GM12892 (cell line): ENCODE results near the gene ZFAND2A.

Experiments used
- POLR2A ChIP-seq: IDR thresholded peaks from 2 replicates; pipeline ENCODE4 v1.6.1; 2011; ENCODE audit warnings: low read depth, low read length, control low read depth
- POLR2AphosphoS5 ChIP-seq: IDR thresholded peaks from 2 replicates; pipeline ENCODE4 v1.6.1; 2011; ENCODE audit warnings: low read depth, low read length, control low read depth
- TAF1 ChIP-seq: IDR thresholded peaks from 2 replicates; pipeline ENCODE4 v1.6.1; 2011; ENCODE audit warnings: low read depth, mild to moderate bottlenecking, control low read depth, low read length, borderline replicate concordance

DNA sequence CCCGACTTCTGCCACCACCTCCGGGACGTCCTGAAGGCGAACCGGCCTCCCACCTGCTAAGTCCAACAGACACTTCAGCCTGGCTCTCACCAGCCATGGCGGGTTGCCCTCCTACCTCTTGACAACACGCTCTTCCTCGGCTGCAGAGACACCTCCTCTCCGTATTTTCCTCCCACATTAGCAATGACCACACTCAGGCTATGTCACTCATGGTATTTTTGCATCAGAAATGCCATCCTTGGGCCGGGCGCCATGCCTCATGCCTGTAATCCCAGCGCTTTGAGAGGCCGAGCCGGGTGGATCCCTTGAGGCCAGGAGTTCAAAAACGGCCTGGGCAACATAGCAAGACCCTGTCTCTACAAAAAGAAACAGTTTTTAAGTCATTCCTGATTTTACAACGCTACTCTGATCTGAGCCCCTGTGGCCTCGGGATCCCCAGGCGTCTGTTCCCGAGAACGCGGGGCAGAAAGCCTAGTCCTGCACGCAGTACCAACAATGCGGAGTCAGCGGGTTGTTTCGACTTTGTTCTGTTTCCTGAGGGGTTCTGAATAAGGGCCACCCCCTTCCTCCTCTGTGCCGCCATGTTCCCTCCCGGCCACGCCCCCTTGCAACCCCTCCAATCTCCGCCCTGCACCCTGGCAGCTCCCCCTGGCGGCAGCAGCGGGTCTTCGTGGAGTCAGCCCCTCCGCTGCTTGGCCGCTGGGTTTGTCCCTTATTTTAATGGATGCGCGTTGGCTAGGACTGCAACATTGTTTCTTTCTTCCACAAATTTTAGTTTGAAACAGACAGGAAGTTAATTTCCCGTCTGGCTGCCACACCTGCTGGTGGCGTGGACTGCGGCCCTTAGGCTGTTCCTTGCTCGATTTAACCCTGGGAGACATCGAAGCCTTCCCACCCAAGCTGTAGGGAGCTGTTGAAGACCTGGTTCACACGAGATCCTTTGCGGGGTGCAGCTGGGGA, 9.7 kb upstream of the ZFAND2A start:
- TF ChIP-seq POLR2AphosphoS5 (peak; percentile 83), TAF1 (peak; percentile 62; the same call in 1 of the 2 replicates), POLR2A (peak; percentile 70)
